Stimulated activated CD4-positive, alpha-beta T cell treated with anti-CD3 and anti-CD28 coated beads, Interleukin-12 subunit alpha, Interleukin-12 subunit beta, amount 100 ng/mL, for 24 hours (primary cell): ENCODE measurements around the gene PHAF1.
"Not testable (repeated sequence)": the region's sequence is repeated elsewhere in the genome, so short reads cannot be mapped to it uniquely, and the experiment has no call there.

Source experiments
- DNase-seq, 2 experiments: peaks; one replicate each; pipeline ENCODE4 v3.0.0-alpha.2; 2020; ENCODE audit warnings: low read depth in 2 of 2

Gene PHAF1

GRCh38 chr16:67104845-67105244, 4.9 kb upstream of the PHAF1 start:
- no peak for DNase-seq

- no peak for DNase-seq
Observed at GRCh38 chr16:67105246-67105645, 4.5 kb upstream of the PHAF1 start.

GRCh38 chr16:67105881-67106280, 3.9 kb upstream of the PHAF1 start:
- no peak for DNase-seq

DNA sequence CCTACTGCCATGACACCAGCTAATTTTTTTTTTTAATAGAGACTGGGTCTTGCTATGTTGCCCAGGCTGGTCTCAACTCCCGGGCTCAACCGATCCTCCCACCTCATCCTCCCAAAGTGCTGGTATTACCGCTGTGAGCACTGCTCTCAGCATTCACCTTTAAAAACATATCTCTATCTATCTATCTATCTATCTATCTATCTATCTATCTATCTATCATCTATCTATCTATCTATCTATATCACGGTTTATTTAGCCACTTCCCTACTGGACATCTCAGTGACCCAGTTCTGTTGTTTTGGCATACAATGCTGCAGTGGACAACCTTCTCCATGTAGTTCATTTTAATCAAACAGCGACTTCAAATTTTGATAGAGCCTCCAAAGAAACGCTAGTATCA, 1.3 kb upstream of the PHAF1 start:
- no peak for DNase-seq

DNA sequence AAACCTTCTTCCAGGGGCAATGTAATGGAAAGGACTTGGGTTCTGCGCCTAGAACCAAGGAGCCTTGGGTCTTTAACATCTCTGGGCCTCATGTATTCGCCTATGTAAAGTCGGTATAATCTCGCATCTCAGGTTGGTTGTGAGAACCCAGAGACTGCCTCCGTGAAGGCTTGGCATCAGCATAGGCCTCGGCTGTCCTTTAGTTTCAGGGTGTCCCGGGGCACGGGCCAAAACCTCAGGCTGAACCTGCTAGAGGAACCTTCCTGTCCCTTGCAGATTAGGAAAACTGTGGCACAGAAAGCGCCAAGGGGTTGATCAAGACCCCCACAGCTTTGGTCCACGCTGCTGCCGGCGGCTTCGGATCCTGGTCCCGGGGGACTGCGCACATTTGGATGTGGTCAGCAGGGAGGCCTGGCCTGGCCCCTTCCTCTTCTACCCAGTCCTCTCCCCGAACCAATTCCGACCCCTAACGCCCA, 772 bp upstream of the PHAF1 start:
- no peak for DNase-seq

DNA sequence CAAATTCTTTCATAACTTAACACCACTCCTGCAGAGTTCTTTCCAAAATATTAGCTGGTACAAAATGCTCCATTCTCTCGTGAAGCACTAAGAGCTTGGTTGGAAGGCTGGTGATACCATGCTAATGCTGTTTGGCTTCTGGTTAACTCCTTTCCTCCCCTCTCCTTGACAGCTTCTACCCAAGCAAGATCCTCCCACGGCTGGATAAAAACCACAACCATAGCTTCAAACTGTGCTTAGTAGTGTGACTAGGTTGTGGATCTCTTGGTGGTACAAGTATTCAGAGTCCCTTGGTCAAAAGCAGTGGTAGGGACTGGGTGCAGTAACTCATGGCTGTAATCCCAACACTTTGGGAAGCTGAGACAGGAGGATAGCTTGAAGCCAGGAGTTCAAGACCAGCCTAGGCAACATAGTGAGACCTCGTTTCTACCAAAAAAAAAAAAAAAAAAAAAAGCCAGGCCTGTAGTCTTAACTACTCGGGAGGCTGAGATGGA, 2.3 kb downstream of the PHAF1 start:
- no peak for DNase-seq

- DNase-seq: no peak
Observed at GRCh38 chr16:67112591-67113399, 3.1 kb downstream of the PHAF1 start.

GRCh38 chr16:67114793-67115192, 5.1 kb downstream of the PHAF1 start:
- no peak for DNase-seq

- DNase-seq: no peak
Observed at GRCh38 chr16:67115639-67116038, 5.9 kb downstream of the PHAF1 start.

- DNase-seq: no peak
Observed at GRCh38 chr16:67116388-67117311, 6.9 kb downstream of the PHAF1 start.

DNA sequence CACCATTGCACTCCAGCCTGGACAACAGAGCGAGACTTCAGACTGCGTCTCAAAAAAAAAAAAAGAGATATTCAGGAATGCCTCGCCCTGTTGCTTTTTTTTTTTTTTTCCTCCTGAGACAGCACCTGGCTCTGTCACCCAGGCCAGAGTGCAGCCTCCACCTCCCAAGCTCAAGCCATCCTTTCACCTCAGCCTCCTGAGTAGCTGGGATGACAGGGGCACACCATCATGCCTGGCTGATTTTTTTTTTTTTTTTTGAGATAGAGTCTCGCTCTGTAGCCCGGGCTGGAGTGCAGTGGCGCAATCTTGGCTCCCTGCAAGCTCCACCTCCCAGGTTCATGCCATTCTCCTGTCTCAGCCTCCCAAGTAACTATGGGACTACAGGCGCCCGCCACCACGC, 8.0 kb downstream of the PHAF1 start:
- DNase-seq: no peak

- no peak for DNase-seq
Observed at GRCh38 chr16:67120025-67120424, 10.3 kb downstream of the PHAF1 start.

- DNase-seq: not testable (repeated sequence)
Observed at GRCh38 chr16:67122799-67123198, 13.1 kb downstream of the PHAF1 start.

DNA sequence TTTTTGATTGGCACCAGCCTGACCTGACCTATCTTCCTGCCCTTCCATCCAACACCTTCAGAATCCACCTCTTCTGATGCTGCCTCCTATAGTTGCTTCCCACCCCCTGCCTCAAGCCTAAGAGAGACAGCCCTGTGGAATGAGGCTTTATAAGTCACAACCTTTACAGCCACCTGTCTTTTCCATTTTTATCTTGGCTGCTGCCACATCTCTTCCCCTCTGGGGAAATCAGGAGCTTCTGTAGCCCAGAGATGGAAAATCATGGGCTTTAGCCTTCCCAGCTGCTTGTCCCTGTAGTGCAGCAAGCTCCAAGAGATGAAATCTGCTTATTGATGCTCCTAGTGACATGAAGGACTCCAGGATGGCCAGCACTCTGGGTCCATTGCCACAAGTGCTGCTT, 18.7 kb downstream of the PHAF1 start:
- no peak for DNase-seq

GRCh38 chr16:67128887-67129286, 19.1 kb downstream of the PHAF1 start:
- DNase-seq: no peak

GRCh38 chr16:67129422-67129821, 19.7 kb downstream of the PHAF1 start:
- DNase-seq: no peak

- no peak for DNase-seq
Observed at GRCh38 chr16:67137605-67138004, 27.9 kb downstream of the PHAF1 start.

DNA sequence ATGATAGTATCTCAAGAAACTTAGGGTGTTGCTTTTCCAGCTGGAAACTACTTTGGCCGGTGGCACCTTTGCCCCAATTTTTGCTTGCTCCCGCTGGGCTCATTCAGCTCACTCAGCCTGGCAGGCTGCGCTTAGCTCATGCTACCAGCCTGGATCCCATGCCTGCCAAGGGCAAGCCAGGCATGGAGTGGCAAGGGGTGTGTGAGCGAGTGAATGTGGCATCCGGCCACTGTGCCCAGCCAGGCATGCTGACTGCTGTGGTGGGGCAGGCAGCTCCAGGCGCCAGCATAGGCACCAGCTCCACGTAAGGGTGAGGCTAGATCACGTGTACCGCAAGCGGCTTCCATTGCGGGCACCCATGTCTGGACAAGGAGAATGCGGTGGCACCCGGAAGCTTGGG, 31.6 kb downstream of the PHAF1 start:
- DNase-seq: no peak

GRCh38 chr16:67142342-67142741, 32.6 kb downstream of the PHAF1 start:
- no peak for DNase-seq

DNA sequence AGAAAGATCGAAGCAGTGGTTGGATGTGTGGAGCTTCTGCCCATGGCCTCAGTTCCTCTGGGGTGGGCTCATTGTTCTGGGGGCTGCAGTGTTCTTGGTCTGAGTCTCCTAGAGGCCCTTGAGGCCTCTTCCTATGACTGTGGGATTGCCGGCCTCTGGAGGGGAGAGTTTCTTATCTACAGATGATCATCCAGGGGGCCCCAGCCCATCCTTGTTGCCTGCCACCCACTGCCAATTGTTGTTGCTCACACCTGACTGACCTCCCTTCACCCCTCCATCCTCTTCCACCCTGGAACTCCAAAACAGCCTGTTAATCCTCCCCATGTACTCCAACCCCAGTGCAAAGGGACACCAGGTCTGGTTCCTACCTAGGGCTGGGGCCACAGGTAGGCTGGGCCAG, 35.2 kb downstream of the PHAF1 start:
- DNase-seq: no peak

- no peak for DNase-seq
Observed at GRCh38 chr16:67145746-67146145, 36.0 kb downstream of the PHAF1 start.

DNA sequence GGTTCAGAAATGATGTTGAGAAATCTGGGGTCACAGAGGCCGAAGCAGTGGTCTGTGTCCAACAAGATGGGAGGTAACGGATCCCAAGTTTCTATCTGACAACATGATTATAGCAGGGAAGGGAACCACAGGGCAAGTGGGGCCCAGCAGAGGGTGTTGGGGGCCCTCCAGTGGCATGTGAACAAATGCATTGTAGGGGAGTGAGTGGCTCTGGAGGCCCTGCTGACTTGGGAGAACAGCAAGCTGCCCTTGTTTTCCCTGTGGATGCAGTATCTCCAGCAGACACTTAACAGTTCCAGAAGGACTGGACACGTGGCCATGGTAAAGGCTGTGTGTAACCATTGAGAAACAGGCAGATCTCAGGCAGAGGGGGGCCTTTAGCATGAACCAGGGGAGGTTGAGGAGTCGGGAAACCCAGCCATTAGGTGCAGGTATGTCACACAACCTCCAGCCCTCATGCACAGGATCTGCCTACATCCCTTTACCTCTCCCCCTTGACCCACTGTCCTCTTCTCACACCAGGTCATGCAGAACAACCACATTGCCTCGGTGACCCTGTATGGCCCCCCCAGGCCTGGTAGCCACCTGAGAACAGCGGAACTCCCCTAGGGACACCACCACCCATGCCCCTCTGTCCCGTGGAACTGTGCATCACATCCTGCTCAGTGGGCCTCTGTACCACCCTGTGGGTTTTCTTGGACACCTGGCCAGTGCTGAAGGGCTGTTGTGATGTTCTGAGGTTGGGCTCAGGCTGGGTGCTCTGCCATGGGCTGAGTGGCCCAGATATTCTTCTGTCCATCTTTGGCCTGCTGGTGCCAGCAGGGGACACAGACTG, 37.0 kb downstream of the PHAF1 start:
- DNase-seq: no peak
